NCI-H748 (cell line): Measurements from ENCODE around the gene BRSK2.

Experiments used
- DNase-seq: peaks from one replicate; lab custom pipeline; 2025; ENCODE audit not compliant: unreplicated experiment; lab: John Stamatoyannopoulos, UW

Gene BRSK2

GRCh38 chr11:1496091-1496760 lies 106.5 kb downstream of the BRSK2 start:
- DNase-seq: no peak

GRCh38 chr11:1496761-1497095 lies 107.0 kb downstream of the BRSK2 start:
- no peak for DNase-seq

- peak; percentile 51 for DNase-seq
Observed at GRCh38 chr11:1497600-1497999, 107.9 kb downstream of the BRSK2 start.

- DNase-seq: no peak
Observed at GRCh38 chr11:1498262-1498661, 108.5 kb downstream of the BRSK2 start.

GRCh38 chr11:1499261-1499890 lies 109.6 kb downstream of the BRSK2 start:
- DNase-seq: no peak

GRCh38 chr11:1499899-1500298 lies 110.2 kb downstream of the BRSK2 start:
- no peak for DNase-seq

- DNase-seq: no peak
Observed at GRCh38 chr11:1500466-1501420, 111.0 kb downstream of the BRSK2 start.

GRCh38 chr11:1501421-1502167 lies 111.9 kb downstream of the BRSK2 start:
- DNase-seq: no peak

- DNase-seq: no peak
Observed at GRCh38 chr11:1502168-1502953, 112.6 kb downstream of the BRSK2 start.

- no peak for DNase-seq
Observed at GRCh38 chr11:1502954-1503707, 113.4 kb downstream of the BRSK2 start.

- DNase-seq: no peak
Observed at GRCh38 chr11:1503708-1504104, 114.0 kb downstream of the BRSK2 start.

GRCh38 chr11:1504138-1504537 lies 114.4 kb downstream of the BRSK2 start:
- no peak for DNase-seq

- no peak for DNase-seq
Observed at GRCh38 chr11:1504581-1505290, 115.0 kb downstream of the BRSK2 start.

GRCh38 chr11:1505480-1505879 lies 115.7 kb downstream of the BRSK2 start:
- DNase-seq: no peak

GRCh38 chr11:1506981-1507380 lies 117.2 kb downstream of the BRSK2 start:
- DNase-seq: no peak

- DNase-seq: no peak
Observed at GRCh38 chr11:1507381-1508140, 117.8 kb downstream of the BRSK2 start.

GRCh38 chr11:1508491-1508891 lies 118.8 kb downstream of the BRSK2 start:
- no peak for DNase-seq

GRCh38 chr11:1508986-1509385 lies 119.3 kb downstream of the BRSK2 start:
- DNase-seq: no peak
